Measurements from ENCODE around the gene TXNRD2. TPM values are rescaled to one million over a fixed set of nuclear protein-coding genes. Genes with fewer than 3 reads are reported as not detected.

TXNRD2 gene
- total and polyA plus RNA-seq, 2 donors from 2014 or later, result 28.6 to 50.6 TPM

DNA sequence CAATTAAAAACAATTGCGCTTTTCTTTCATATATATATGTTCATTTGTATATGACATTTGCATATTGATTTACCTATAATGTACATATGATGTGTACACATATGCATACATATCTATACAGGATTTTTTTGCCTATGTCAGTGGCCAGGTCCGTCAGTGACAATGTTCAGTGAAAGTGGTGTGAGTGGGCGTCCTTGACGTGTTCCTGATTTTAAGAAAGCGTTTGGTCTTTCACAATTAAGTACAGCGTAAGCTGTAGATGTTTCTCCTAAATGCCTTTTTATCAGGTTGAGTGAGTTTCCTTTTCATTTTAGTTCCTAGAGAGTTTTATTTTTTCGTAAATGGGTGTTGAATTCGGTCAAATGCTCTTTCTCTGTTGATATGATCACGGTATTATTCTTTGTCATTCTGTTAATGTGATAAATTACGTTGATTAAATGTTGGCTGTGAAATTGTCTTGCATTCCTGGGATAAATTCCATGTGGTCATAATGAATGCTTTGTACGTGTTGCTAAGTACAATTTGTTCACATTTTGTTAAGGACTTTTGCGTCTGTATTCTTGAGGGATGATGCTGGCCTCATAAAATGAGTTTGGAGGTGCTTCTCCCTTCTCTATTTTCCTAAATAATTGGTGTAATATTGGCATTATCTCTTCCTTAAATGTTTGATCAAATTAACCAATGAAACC is 76.3 kb downstream of the TXNRD2 start:
- Histone ChIP-seq H3K4me3 (ENCODE audit: low read length in 3 of 3) (no peak overlapping the region), H3K4me1 (ENCODE audit: control insufficient read depth in 2 of 3, insufficient read depth in 2 of 3, low read depth in 1 of 3, low read length in 3 of 3) (no peaks in the 10 kb centered on the region), H3K9ac (ENCODE audit: low read length in 3 of 3) (no peak overlapping the region), H3K36me3 (ENCODE audit: control insufficient read depth in 2 of 3, insufficient read depth in 3 of 3, low read length in 3 of 3) (no peaks in the 10 kb centered on the region), H3K9me3 (ENCODE audit: control insufficient read depth in 2 of 3, insufficient read depth in 1 of 3, low read length in 3 of 3) (no peaks in the 10 kb centered on the region), H3K27me3 (ENCODE audit: control insufficient read depth, insufficient read depth, low read length) (no peaks in the 10 kb centered on the region), H3K27ac (ENCODE audit: low read depth in 2 of 2, low read length in 2 of 2) (no peak overlapping the region)
- no peak for FAIRE-seq
- intact Hi-C loops (cut with DNase I), result no loop called here
- DNase-seq, result peak in 1 of 5 donors; percentile 4
- TF ChIP-seq, protein P1, sequence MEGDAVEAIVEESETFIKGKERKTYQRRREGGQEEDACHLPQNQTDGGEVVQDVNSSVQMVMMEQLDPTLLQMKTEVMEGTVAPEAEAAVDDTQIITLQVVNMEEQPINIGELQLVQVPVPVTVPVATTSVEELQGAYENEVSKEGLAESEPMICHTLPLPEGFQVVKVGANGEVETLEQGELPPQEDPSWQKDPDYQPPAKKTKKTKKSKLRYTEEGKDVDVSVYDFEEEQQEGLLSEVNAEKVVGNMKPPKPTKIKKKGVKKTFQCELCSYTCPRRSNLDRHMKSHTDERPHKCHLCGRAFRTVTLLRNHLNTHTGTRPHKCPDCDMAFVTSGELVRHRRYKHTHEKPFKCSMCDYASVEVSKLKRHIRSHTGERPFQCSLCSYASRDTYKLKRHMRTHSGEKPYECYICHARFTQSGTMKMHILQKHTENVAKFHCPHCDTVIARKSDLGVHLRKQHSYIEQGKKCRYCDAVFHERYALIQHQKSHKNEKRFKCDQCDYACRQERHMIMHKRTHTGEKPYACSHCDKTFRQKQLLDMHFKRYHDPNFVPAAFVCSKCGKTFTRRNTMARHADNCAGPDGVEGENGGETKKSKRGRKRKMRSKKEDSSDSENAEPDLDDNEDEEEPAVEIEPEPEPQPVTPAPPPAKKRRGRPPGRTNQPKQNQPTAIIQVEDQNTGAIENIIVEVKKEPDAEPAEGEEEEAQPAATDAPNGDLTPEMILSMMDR (IDR thresholded peaks at IDR 0.05; ENCODE audit: borderline replicate concordance, extremely low read depth, insufficient read depth), result no peak

DNA sequence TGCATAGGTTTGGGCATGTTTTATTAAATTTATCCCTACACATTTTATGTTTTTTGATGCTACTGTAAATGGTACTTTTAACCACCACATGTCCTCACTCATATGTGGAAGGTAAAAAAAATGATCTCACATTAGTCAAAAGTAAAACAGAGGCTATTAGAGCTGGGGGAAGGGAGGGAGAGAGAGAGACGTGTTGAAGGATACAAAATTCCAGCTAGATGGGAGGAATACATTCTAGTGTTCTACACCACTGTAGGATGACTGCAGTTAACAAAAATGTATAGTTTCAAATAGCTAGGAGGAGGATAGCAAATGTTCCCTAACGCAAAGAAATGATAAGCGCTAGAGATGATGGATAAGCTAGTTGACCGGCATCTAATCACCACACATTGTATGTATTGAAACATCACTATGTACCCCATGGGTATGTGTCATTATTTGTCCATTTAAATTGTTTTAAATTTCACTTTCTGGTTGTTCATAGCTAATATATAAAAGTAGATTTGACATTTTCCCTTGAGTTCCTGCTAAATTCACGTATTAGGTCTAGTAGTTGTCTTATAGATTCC is 77.0 kb downstream of the TXNRD2 start:
- Histone ChIP-seq H3K9me3 (ENCODE audit: control insufficient read depth in 2 of 3, insufficient read depth in 1 of 3, low read length in 3 of 3) (no peaks in the 10 kb centered on the region), H3K36me3 (ENCODE audit: control insufficient read depth in 2 of 3, insufficient read depth in 3 of 3, low read length in 3 of 3) (no peaks in the 10 kb centered on the region), H3K27me3 (ENCODE audit: control insufficient read depth, insufficient read depth, low read length) (no peaks in the 10 kb centered on the region), H3K9ac (ENCODE audit: low read length in 3 of 3) (no peak overlapping the region), H3K27ac (ENCODE audit: low read depth in 2 of 2, low read length in 2 of 2) (no peak overlapping the region), H3K4me1 (ENCODE audit: control insufficient read depth in 2 of 3, insufficient read depth in 2 of 3, low read depth in 1 of 3, low read length in 3 of 3) (no peaks in the 10 kb centered on the region), H3K4me3 (ENCODE audit: low read length in 3 of 3) (no peak overlapping the region)
- no peak for FAIRE-seq
- TF ChIP-seq, protein P1 (IDR thresholded peaks at IDR 0.05; ENCODE audit: borderline replicate concordance, extremely low read depth, insufficient read depth), result no peak
- intact Hi-C loops (cut with DNase I), result no loop called here
- no peak for DNase-seq

DNA sequence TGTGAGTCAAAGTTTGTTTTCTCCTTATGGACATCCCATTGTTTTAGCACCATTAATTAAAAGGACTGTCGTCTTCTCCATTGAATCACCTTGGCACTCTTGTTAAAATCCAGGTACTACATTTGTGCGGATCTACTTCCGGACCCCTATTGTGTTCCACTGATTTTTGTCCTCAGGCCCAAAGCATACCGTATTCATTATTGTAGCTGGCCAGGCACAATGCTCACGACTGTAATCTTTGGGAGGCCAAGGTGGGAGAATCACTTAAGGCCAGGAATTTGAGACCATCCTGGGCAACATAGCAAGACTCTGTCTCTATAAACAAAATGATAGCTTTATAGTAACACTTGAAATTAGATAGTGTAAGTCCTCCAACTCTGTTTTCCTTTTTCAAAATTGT is 78.0 kb downstream of the TXNRD2 start:
- no peak overlapping the region for H3K4me3 ChIP-seq (ENCODE audit: low read length in 3 of 3)
- FAIRE-seq, result no peak
- H3K27me3 ChIP-seq (ENCODE audit: control insufficient read depth, insufficient read depth, low read length), result no peaks in the 10 kb centered on the region
- no peak for DNase-seq
- H3K9me3 ChIP-seq (ENCODE audit: control insufficient read depth in 2 of 3, insufficient read depth in 1 of 3, low read length in 3 of 3), result no peaks in the 10 kb centered on the region
- H3K9ac ChIP-seq (ENCODE audit: low read length in 3 of 3), result no peak overlapping the region
- TF ChIP-seq, protein P1 (IDR thresholded peaks at IDR 0.05; ENCODE audit: borderline replicate concordance, extremely low read depth, insufficient read depth), result no peak
- no peaks in the 10 kb centered on the region for H3K36me3 ChIP-seq (ENCODE audit: control insufficient read depth in 2 of 3, insufficient read depth in 3 of 3, low read length in 3 of 3)
- intact Hi-C loops (cut with DNase I), result no loop called here
- H3K27ac ChIP-seq (ENCODE audit: low read depth in 2 of 2, low read length in 2 of 2), result no peak overlapping the region
- no peaks in the 10 kb centered on the region for H3K4me1 ChIP-seq (ENCODE audit: control insufficient read depth in 2 of 3, insufficient read depth in 2 of 3, low read depth in 1 of 3, low read length in 3 of 3)
